Stimulated activated CD4-positive, alpha-beta T cell treated with anti-CD3 and anti-CD28 coated beads, Interleukin-4, amount 100 ng/mL, for 1 hour (primary cell): ENCODE data around the gene CD72.
"Not testable (repeated sequence)": the region's sequence is repeated elsewhere in the genome, so short reads cannot be mapped to it uniquely, and the experiment has no call there.

Source experiments
- DNase-seq: peaks from one replicate; pipeline ENCODE4 v3.0.0-alpha.2; 2020

The CD72 gene

GRCh38 chr9:35583521-35583920, 34.7 kb downstream of the CD72 start:
- DNase-seq: not testable (repeated sequence)

GRCh38 chr9:35579659-35580227, 38.5 kb downstream of the CD72 start:
- DNase-seq: not testable (repeated sequence)

- no peak for DNase-seq
Measured at GRCh38 chr9:35579130-35579529, 39.1 kb downstream of the CD72 start.

- DNase-seq: no peak
Measured at GRCh38 chr9:35577486-35577885, 40.7 kb downstream of the CD72 start.

- DNase-seq: no peak
Measured at GRCh38 chr9:35575478-35575877, 42.7 kb downstream of the CD72 start.

GRCh38 chr9:35574578-35575122, 43.6 kb downstream of the CD72 start:
- no peak for DNase-seq

GRCh38 chr9:35570709-35571504, 47.3 kb downstream of the CD72 start:
- no peak for DNase-seq

GRCh38 chr9:35569206-35569605, 49.0 kb downstream of the CD72 start:
- no peak for DNase-seq

GRCh38 chr9:35568196-35568595, 50.0 kb downstream of the CD72 start:
- DNase-seq: no peak

GRCh38 chr9:35566417-35566816, 51.8 kb downstream of the CD72 start:
- no peak for DNase-seq

- no peak for DNase-seq
Measured at GRCh38 chr9:35564658-35565061, 53.6 kb downstream of the CD72 start.

GRCh38 chr9:35563791-35564197, 54.4 kb downstream of the CD72 start:
- no peak for DNase-seq

- DNase-seq: no peak
Measured at GRCh38 chr9:35562895-35563780, 55.1 kb downstream of the CD72 start.

GRCh38 chr9:35561468-35562261, 56.5 kb downstream of the CD72 start:
- DNase-seq: no peak

- no peak for DNase-seq
Measured at GRCh38 chr9:35560625-35561337, 57.4 kb downstream of the CD72 start.
